WERI-Rb-1 (cell line): ENCODE data around the gene REEP3.
A peak's percentile ranks its signal among the peaks of the same experiment; 100 is the strongest.

Experiments
- DNase-seq: peaks from one replicate; pipeline ENCODE4 v3.0.0-alpha.2; 2020
- H3K27ac ChIP-seq: fragments of 250-450 bp; sonication (Bioruptor Pico); 2 replicates; pipeline ENCODE4 v1.5.1; 2020; ENCODE audit warnings: mild to moderate bottlenecking, moderate library complexity
- H3K27me3 ChIP-seq: fragments of 250-450 bp; sonication (Bioruptor Pico); 2 replicates; pipeline ENCODE4 v1.5.1; 2021; ENCODE audit warnings: mild to moderate bottlenecking, low read depth, moderate library complexity; ENCODE audit not compliant: insufficient read depth, severe bottlenecking
- H3K36me3 ChIP-seq: fragments of 250-450 bp; sonication (Bioruptor Pico); 2 replicates; pipeline ENCODE4 v1.5.1; 2020; ENCODE audit warnings: mild to moderate bottlenecking, moderate library complexity
- H3K4me3 ChIP-seq: 2 replicates; pipeline ENCODE4 v1.5.1; 2011; ENCODE audit warnings: low read depth, mild to moderate bottlenecking, control low read depth, low read length
- H3K9me3 ChIP-seq: fragments of 250-450 bp; sonication (Bioruptor Pico); 2 replicates; pipeline ENCODE4 v1.5.1; 2021; ENCODE audit warnings: mild to moderate bottlenecking, moderate library complexity; ENCODE audit not compliant: severe bottlenecking
- TF ChIP-seq, protein P1 (sequence below): IDR thresholded peaks from 2 replicates; pipeline ENCODE4 v1.5.1; 2011; ENCODE audit warnings: low read depth, mild to moderate bottlenecking, control low read depth, inconsistent platforms, low read length

REEP3 gene

DNA sequence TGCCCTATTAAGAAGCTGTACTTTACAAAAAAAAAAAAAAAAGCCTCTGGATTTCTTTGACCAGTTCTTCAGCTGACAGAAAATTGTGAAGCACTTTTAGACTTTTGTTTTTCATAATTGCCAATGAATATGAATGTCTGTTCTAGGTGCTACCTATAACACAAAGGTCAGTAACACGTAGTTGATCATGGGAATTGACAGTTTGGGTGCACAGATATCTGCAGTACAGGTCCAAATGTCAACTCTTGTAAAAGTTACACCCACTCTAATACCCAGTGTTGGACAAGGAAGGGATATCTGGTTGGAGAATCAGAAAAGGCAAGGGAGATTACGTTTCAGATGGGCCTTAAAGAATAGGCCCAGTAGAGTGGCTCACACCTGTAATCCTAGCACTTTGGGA is 1.8 kb downstream of the REEP3 start:
- TF ChIP-seq, protein P1, sequence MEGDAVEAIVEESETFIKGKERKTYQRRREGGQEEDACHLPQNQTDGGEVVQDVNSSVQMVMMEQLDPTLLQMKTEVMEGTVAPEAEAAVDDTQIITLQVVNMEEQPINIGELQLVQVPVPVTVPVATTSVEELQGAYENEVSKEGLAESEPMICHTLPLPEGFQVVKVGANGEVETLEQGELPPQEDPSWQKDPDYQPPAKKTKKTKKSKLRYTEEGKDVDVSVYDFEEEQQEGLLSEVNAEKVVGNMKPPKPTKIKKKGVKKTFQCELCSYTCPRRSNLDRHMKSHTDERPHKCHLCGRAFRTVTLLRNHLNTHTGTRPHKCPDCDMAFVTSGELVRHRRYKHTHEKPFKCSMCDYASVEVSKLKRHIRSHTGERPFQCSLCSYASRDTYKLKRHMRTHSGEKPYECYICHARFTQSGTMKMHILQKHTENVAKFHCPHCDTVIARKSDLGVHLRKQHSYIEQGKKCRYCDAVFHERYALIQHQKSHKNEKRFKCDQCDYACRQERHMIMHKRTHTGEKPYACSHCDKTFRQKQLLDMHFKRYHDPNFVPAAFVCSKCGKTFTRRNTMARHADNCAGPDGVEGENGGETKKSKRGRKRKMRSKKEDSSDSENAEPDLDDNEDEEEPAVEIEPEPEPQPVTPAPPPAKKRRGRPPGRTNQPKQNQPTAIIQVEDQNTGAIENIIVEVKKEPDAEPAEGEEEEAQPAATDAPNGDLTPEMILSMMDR, result no peak
- DNase-seq, result no peak

DNA sequence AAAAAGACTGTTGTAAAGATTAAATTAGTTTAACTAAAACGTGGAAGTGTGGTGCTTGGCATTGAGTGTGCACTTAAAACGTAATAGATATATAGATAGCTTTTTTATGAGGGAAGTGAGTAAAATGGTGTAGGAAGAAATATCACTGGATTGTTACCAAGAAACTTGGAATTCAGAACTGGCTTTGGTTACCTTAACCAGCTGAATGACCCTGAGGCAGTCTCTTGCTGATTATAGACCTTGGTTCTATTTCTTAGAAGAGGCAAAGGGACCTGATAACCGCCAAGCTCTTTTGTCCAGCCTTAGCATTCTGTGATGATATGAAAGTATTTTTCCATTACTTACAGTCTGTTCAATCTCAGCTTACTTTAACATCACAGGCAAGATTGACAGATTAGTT is 3.8 kb downstream of the REEP3 start:
- Histone ChIP-seq H3K27me3 (no peaks in the 10 kb centered on the region), H3K27ac (no peak overlapping the region), H3K9me3 (no peaks in the 10 kb centered on the region), H3K4me3 (no peak overlapping the region), H3K36me3 (peaks cover 14% of the 10 kb centered on the region)
- TF ChIP-seq, protein P1, result no peak
- no peak for DNase-seq

More for the DNA sequence above, 1.8 kb downstream of the REEP3 start:
- H3K4me3 ChIP-seq, result no peak overlapping the region
- H3K9me3 ChIP-seq, result no peaks in the 10 kb centered on the region
- H3K36me3 ChIP-seq, result peaks cover 9% of the 10 kb centered on the region
- no peaks in the 10 kb centered on the region for H3K27me3 ChIP-seq
- H3K27ac ChIP-seq, result peak overlapping the region; percentile 4; the same call in 1 of the 2 replicates

DNA sequence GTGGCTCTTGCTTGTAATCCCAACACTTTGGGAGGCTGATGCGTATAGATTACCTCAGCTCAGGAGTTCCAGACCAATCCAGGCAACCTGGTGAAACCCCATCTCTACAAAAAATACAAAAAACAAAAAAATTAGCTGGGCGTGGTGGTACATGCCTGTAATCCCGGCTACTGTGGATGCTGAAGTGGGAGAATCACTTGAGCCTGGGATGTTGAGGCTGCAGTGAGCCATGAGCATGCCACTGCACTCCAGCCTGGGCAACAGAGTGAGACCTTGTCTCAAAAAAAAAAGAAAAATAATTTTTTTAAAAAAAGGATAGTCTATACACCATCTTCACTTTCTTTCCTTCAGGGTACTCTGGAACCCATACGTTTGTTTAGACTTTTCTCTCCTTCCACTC is 6.2 kb downstream of the REEP3 start:
- Histone ChIP-seq H3K4me3 (no peak overlapping the region), H3K9me3 (no peaks in the 10 kb centered on the region), H3K36me3 (peaks cover 8% of the 10 kb centered on the region), H3K27me3 (no peaks in the 10 kb centered on the region), H3K27ac (no peak overlapping the region)
- no peak for DNase-seq
- TF ChIP-seq, protein P1, result no peak

DNA sequence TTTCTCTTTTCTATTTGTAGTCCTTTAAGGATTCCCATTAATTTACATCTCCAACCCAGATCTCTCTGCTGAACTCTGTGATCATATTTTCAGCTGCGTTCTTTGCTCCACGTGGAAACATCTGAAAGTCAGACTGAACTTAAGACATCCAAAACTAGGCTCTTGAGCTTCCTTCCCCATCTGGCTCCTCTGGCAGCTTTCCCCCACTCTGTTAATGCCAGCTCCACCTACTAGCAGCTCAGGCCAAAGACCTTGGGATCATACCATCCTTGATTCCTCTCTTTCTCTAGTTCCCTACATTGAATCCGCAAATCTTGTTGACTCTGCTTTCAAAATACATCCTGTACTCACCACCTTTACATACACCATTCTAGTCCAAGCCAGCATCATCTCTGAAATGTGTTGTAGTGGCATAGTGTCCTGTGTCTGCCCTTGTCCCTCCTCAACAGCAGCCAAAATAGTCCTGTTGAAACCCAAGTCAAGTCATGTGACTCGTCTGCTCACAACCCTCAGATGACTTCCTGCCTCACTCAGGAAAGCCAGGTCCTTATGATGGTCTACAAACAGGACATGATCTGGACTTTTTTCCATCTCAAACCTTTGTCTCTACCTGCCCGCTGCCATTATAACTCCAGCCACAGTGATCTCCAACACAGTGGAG is 7.0 kb downstream of the REEP3 start:
- Histone ChIP-seq H3K27ac (no peak overlapping the region), H3K27me3 (no peaks in the 10 kb centered on the region), H3K4me3 (no peak overlapping the region), H3K36me3 (peaks cover 8% of the 10 kb centered on the region), H3K9me3 (no peaks in the 10 kb centered on the region)
- no peak for DNase-seq
- TF ChIP-seq, protein P1, result no peak

DNA sequence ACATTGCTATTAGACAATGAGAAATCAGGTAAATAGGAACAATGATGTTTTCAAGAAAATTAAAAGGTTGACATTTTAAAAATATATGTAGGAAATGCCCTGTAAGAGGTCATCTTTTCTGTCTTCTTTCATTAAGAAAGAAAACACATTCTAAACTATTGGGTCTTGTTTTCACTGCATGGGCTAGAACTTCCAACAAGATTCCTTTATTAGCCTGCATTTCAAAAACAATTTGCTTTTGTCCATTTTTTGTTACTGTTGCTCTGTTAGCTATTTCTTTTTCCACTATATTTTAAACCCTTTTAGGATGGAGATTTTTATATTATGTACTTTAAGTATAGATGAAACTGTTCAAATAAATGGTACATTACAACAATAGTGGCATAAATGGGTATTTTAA is 9.2 kb downstream of the REEP3 start:
- TF ChIP-seq, protein P1, result no peak
- Histone ChIP-seq H3K4me3 (no peak overlapping the region), H3K27ac (no peak overlapping the region), H3K9me3 (no peaks in the 10 kb centered on the region), H3K27me3 (no peaks in the 10 kb centered on the region), H3K36me3 (peaks cover 8% of the 10 kb centered on the region)
- no peak for DNase-seq

DNA sequence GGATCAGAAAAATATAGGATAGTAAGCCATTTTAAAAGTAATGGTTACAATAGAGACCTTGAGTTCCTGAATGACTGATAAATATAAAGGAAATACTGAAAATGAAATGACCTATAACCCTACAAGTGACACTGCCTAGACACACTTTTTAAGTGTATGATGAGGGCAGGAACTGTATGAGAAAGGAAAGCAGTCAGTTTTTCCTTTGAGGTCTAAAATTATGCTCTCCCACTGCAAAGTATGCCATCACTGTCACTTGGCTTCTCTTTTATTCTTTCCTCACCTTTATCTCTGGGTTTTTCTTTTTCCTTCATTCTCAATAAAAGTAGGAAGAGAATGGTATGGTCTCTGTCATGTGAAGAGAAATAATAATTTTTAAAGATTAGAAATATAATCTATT is 13.5 kb downstream of the REEP3 start:
- TF ChIP-seq, protein P1, result no peak

More for the DNA sequence above, 13.5 kb downstream of the REEP3 start:
- Histone ChIP-seq H3K9me3 (no peaks in the 10 kb centered on the region), H3K27me3 (no peaks in the 10 kb centered on the region), H3K36me3 (no peaks in the 10 kb centered on the region), H3K4me3 (no peak overlapping the region), H3K27ac (no peak overlapping the region)
- DNase-seq, result no peak
